GM15510 (cell line): ENCODE results near the gene DDX51.

Source experiments
- POLR2A ChIP-seq: IDR thresholded peaks from 3 replicates; pipeline ENCODE4 v1.6.1; 2011; ENCODE audit warnings: borderline replicate concordance; ENCODE audit not compliant: insufficient read length; ENCODE audit errors: extremely low read depth

The DDX51 gene, protein sequence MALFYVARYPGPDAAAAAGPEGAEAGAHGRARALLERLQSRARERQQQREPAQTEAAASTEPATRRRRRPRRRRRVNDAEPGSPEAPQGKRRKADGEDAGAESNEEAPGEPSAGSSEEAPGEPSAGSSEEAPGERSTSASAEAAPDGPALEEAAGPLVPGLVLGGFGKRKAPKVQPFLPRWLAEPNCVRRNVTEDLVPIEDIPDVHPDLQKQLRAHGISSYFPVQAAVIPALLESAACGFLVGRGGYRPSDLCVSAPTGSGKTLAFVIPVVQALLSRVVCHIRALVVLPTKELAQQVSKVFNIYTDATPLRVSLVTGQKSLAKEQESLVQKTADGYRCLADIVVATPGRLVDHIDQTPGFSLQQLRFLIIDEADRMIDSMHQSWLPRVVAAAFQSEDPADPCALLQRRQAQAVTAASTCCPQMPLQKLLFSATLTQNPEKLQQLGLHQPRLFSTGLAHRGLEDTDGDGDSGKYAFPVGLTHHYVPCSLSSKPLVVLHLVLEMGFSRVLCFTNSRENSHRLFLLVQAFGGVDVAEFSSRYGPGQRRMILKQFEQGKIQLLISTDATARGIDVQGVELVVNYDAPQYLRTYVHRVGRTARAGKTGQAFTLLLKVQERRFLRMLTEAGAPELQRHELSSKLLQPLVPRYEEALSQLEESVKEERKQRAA

DNA sequence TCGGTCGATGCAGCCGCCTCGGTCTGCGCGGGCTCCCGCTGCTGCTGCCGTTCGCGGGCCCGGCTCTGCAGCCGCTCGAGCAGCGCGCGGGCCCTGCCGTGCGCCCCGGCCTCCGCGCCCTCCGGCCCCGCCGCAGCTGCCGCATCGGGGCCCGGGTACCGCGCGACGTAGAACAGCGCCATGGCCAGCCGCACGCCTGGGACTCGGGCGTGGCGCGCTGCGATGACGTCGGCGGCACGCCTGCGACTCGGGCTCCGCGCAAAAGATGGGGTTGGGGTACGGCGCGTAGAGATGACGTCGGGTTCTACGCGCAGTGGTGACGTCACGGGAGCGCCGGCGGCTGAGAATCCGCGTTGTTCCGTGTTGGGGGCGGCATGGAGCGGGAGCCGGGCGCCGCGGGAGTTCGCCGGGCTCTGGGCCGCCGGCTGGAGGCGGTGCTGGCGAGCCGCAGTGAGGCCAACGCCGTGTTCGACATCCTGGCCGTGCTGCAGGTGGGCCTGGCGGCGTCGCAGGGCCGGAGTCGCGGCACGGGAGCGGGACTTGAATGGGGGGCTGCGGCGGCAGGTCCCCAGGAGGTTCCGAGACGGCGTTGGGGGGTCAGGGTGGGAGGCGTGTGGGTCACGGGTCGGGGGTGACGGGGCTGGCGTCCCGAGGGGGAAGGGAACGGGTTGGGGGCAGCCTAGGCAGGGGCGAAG, at the start of gene DDX51, which contains the start of gene NOC4L:
DDX51 (minus strand) TSS at position 205 of the 695 bp plus-strand sequence; CDS start at position 182, 23 bp downstream.
NOC4L (plus strand) TSS at position 343 of the 695 bp plus-strand sequence; CDS start at position 375, 32 bp downstream.
- peak; percentile 90 for TF ChIP-seq POLR2A

DNA sequence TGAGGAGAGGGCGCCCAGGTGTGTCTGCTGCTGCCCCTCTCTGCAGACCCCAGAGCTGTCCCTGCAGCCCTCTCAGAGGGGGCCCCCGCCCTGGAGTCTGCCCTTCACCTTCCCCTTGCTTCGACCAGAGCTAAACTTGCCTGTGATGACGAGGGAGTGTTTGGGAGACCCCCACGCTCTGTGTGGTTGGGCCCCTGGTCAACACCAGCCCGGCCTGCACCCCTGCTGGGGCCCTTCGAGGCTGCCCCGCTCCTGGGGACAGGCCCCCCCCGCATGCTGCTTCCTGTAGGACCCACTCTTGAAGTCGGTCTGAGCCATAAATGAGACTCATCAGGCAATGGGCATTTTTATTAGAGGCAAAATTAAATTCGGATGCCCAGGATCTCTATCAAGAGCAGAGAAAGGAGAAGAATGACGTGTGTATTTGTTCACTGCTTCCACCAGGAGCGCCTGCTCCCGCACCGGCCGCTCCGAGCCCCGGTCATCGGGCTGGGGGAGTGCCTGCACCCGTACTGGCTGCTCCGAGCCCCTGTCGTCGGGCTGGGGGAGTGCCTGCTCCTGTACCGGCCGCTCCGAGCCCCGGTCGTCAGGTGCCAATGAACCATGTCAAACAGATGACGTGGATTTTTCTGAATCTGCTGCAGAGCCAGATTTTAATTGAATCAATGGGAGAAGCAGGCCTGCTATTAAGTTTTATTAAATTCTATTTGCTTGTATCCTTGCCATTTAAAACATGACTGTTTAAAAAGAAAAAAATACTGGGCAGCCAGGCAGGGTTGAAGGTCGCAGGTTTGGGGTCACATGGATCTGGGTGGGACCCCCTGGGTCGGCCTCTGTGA, 47.8 kb upstream of the DDX51 start:
- no peak for TF ChIP-seq POLR2A

- TF ChIP-seq POLR2A = no peak
Observed at GRCh38 chr12:132190834-132191500, 46.8 kb upstream of the DDX51 start.

GRCh38 chr12:132190012-132190755, 46.1 kb upstream of the DDX51 start:
- no peak for TF ChIP-seq POLR2A

- TF ChIP-seq POLR2A = no peak
Observed at GRCh38 chr12:132189378-132190011, 45.4 kb upstream of the DDX51 start.

DNA sequence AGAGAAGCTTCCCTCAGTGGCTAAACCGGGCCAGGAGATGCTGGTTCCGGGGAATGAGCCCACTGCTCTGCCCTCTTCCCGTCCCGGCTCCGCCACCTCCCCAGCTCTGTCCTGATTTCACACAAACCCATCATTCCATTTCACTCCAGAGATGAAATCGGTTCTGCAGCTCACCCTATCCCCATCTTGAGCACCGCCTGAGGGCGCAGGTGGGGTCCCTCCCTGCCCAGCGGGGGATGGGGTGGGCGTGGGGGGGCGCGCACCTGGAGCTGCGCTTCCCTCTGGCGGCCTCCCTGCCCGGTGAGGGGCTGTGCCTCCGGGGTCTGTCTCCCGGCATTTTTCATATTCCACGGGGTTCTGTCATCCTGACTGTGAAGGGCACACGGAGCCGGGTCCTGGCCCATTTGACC, 44.8 kb upstream of the DDX51 start:
- TF ChIP-seq POLR2A = no peak

GRCh38 chr12:132188451-132188901, 44.4 kb upstream of the DDX51 start:
- TF ChIP-seq POLR2A = no peak

DNA sequence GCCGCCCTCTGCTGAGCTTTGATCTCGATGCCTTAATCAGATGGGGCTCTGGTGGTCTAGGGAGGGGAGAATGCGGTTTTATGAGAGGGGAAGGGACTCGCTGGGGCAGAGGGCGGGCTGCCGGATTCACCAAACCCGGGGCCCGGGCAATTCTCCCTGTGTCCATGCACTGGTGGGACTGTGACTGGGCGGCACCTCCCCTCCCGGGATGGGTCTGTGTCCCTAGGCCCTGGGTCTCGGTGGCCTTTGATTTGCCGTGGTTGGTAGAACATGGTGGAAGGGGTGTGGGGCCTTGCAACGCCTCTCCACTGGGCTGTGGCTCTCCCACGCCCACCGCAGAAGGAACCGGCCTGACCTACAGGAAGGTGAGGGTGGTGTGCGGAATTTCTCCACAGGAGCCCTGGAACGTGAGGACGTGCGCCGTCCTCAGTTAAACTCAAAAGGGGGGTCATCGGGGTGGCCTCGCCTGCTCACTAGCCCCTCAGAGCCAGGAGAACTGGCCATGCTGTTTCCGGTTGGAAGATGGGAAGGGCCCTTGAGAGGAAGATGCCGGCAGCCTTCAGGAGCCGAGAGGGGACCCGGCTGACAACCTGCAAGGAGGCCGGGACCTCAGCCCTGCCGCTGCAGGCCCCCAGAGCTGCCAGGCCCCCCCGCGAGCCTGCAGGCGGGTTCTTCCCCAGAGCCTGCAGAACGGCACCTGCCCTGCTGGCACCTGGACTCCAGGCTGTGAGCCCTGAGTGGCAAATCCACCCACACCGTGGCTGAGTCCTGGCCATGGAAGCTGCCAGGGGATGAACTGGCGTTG, 43.7 kb upstream of the DDX51 start:
- TF ChIP-seq POLR2A = no peak

GRCh38 chr12:132186857-132187620, 42.9 kb upstream of the DDX51 start:
- TF ChIP-seq POLR2A = no peak

DNA sequence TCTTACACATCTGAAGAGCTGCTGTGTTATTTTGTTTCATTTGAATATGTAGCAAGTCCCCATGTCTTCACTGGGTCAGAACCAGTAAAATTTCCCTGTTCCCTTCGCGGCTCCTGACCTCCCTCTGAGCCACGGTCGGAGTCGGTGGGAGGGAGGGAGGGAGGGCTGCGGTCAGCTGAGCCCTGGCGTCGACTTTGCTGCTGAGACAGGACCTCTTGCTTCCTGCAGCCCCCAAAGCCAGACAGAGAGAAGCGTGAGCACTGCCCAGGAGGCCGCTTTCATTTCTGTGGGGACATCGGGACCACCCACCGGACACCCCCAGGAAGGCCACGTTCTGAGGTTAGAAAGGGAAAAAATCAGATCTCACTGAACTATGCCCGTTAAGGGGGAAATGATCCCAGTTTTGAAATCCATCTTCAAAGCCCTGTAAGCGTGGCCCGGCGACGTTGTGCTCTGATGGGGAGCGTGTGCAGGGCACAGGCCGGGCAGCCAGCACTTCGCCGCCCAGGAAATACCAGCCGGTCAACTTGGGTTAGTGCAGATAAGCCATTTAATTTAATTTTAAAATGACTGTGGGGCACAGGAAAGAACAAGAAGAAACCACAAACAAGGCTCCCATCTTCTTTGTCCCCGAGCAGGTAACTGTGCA, 42.2 kb upstream of the DDX51 start:
- no peak for TF ChIP-seq POLR2A

- no peak for TF ChIP-seq POLR2A
Observed at GRCh38 chr12:132185705-132186104, 41.6 kb upstream of the DDX51 start.

DNA sequence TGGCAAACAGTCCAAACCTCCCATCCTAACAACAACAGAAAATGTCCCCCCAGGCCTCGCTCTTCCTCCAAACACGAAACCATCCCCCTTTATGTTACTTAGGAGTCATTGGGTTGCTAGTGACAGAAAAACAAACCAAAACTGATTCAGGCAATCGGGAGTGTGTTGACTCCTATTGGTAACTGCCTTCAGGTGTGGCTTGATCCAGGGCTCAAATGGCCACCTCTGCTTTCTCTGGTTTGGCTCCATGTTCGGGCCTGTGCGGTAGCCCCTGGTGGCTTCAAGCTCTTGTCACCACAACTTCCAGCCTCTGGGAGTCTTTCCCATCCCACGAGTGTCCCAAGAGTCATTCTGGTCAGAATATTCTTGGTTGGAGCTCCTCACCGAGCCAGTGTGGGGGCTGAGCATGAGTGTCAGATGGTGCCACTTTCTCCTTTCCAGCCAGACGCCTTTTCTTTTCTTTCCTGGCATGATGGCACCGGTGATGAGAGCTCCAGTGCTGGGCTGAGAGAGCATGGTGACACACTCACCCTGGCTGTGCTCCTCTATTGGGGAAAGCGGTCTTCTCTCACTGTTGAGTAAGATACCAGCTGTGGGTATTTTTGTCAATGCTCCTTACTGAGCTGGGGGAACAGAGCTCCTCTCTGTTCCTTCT, 38.7 kb upstream of the DDX51 start:
- TF ChIP-seq POLR2A = no peak
